DMS79 treated with DMSO at 0.1 percent for 48 hours (cell line): ENCODE measurements around the gene TXNDC12.
"Not testable (repeated sequence)": the region's sequence is repeated elsewhere in the genome, so short reads cannot be mapped to it uniquely, and the experiment has no call there.

ENCODE experiments used
- DNase-seq: peaks from one replicate; lab custom pipeline; 2025; lab: John Stamatoyannopoulos, UW

Gene TXNDC12

GRCh38 chr1:52055066-52055865 lies at the start of gene TXNDC12:
Gene TXNDC12, minus strand, starts transcription at chr1:52055191. Its CDS starts 95 bp downstream, at chr1:52055096.
- peak; percentile 88 for DNase-seq

GRCh38 chr1:52102336-52103013 lies 47.5 kb upstream of the TXNDC12 start:
- no peak for DNase-seq

- DNase-seq, result no peak
These were observed 43.3 kb upstream of the TXNDC12 start for GRCh38 chr1:52098139-52098871.

GRCh38 chr1:52096216-52096615 lies 41.2 kb upstream of the TXNDC12 start:
- DNase-seq, result no peak

- not testable (repeated sequence) for DNase-seq
These were observed 39.3 kb upstream of the TXNDC12 start for GRCh38 chr1:52094300-52094699.

- not testable (repeated sequence) for DNase-seq
These were observed 32.9 kb upstream of the TXNDC12 start for GRCh38 chr1:52087892-52088291.

GRCh38 chr1:52080014-52080415 lies 25.0 kb upstream of the TXNDC12 start:
- no peak for DNase-seq

GRCh38 chr1:52077277-52077676 lies 22.3 kb upstream of the TXNDC12 start:
- not testable (repeated sequence) for DNase-seq

GRCh38 chr1:52072291-52072690 lies 17.3 kb upstream of the TXNDC12 start:
- no peak for DNase-seq

GRCh38 chr1:52070704-52071103 lies 15.7 kb upstream of the TXNDC12 start:
- DNase-seq, result no peak

- no peak for DNase-seq
These were observed 8.2 kb upstream of the TXNDC12 start for GRCh38 chr1:52063192-52063591.

GRCh38 chr1:52060822-52061221 lies 5.8 kb upstream of the TXNDC12 start:
- DNase-seq, result no peak

- DNase-seq, result no peak
These were observed 4.9 kb upstream of the TXNDC12 start for GRCh38 chr1:52059888-52060287.

- no peak for DNase-seq
These were observed 4.3 kb upstream of the TXNDC12 start for GRCh38 chr1:52059321-52059720.

- no peak for DNase-seq
These were observed 3.0 kb upstream of the TXNDC12 start for GRCh38 chr1:52057876-52058415.

- DNase-seq, result no peak
These were observed 2.3 kb upstream of the TXNDC12 start for GRCh38 chr1:52057255-52057654.

GRCh38 chr1:52056937-52057231 lies 1.9 kb upstream of the TXNDC12 start:
- DNase-seq, result no peak

- peak; percentile 96 for DNase-seq
These were observed 1.4 kb upstream of the TXNDC12 start, which contains the start of gene BTF3L4 for GRCh38 chr1:52056163-52056936. Gene BTF3L4, plus strand, starts transcription at chr1:52056295. Its CDS starts 3,553 bp downstream, at chr1:52059848.

GRCh38 chr1:52055866-52056162 lies 823 bp upstream of the TXNDC12 start:
- no peak for DNase-seq

GRCh38 chr1:52054496-52055065 lies 410 bp downstream of the TXNDC12 start:
- DNase-seq, result no peak

- no peak for DNase-seq
These were observed 1.1 kb downstream of the TXNDC12 start for GRCh38 chr1:52053862-52054261.

- not testable (repeated sequence) for DNase-seq
These were observed 5.7 kb downstream of the TXNDC12 start for GRCh38 chr1:52049337-52049736.
